Nephron progenitor cell (in vitro differentiated cells): Measurements from ENCODE around the gene PITPNM1.

Source experiments
- DNase-seq: peaks from one replicate; pipeline ENCODE4 v3.0.0; 2021
- H3K27ac Mint-ChIP-seq: 2 replicates; pipeline ENCODE4 v1.8.0; 2021; ENCODE audit warnings: mild to moderate bottlenecking, moderate library complexity, mixed read lengths
- H3K27me3 Mint-ChIP-seq: 2 replicates; pipeline ENCODE4 v1.8.0; 2021; ENCODE audit warnings: mild to moderate bottlenecking, low read depth, mixed read lengths; ENCODE audit not compliant: poor library complexity
- H3K36me3 Mint-ChIP-seq: 2 replicates; pipeline ENCODE4 v1.8.0; 2021; ENCODE audit warnings: low read depth, mixed read lengths
- H3K4me1 Mint-ChIP-seq: 2 replicates; pipeline ENCODE4 v1.8.0; 2021; ENCODE audit warnings: mixed read lengths
- H3K4me3 Mint-ChIP-seq: 2 replicates; pipeline ENCODE4 v1.8.0; 2021; ENCODE audit warnings: mild to moderate bottlenecking, moderate library complexity, mixed read lengths
- H3K9me3 Mint-ChIP-seq: 2 replicates; pipeline ENCODE4 v1.8.0; 2021; ENCODE audit warnings: mild to moderate bottlenecking, moderate library complexity, mixed read lengths
- CTCF ChIP-seq: fragments of 200-600 bp; sonication (generic); IDR thresholded peaks from 2 replicates; pipeline ENCODE4 v1.5.0; 2021; ENCODE audit warnings: antibody characterized with exemption

PITPNM1 gene

GRCh38 chr11:67502328-67502979 is 2.7 kb downstream of the PITPNM1 start:
- Mint-ChIP-seq H3K9me3 (no peaks in the 10 kb centered on the region), H3K4me1 (peaks cover 46% of the 10 kb centered on the region), H3K4me3 (peak overlapping the region; percentile 82), H3K36me3 (peaks cover 16% of the 10 kb centered on the region), H3K27me3 (peaks cover 3% of the 10 kb centered on the region), H3K27ac (no peak overlapping the region)
- no peak for TF ChIP-seq CTCF
- DNase-seq: no peak

- Mint-ChIP-seq H3K9me3 (no peaks in the 10 kb centered on the region), H3K27me3 (peaks cover 3% of the 10 kb centered on the region), H3K27ac (no peak overlapping the region), H3K4me3 (no peak overlapping the region), H3K4me1 (peaks cover 40% of the 10 kb centered on the region), H3K36me3 (peaks cover 16% of the 10 kb centered on the region)
- TF ChIP-seq CTCF: no peak
- no peak for DNase-seq
Measured at GRCh38 chr11:67501854-67502253, 3.3 kb downstream of the PITPNM1 start.

GRCh38 chr11:67500831-67501715 is 4.1 kb downstream of the PITPNM1 start:
- Mint-ChIP-seq H3K9me3 (no peaks in the 10 kb centered on the region), H3K27ac (no peak overlapping the region), H3K4me1 (peaks cover 32% of the 10 kb centered on the region), H3K4me3 (no peak overlapping the region), H3K27me3 (peaks cover 3% of the 10 kb centered on the region), H3K36me3 (peaks cover 16% of the 10 kb centered on the region)
- TF ChIP-seq CTCF: no peak
- no peak for DNase-seq

GRCh38 chr11:67500484-67500821 is 4.7 kb downstream of the PITPNM1 start:
- Mint-ChIP-seq H3K9me3 (no peaks in the 10 kb centered on the region), H3K4me1 (peaks cover 28% of the 10 kb centered on the region), H3K27ac (no peak overlapping the region), H3K36me3 (peaks cover 16% of the 10 kb centered on the region), H3K4me3 (no peak overlapping the region), H3K27me3 (peaks cover 3% of the 10 kb centered on the region)
- TF ChIP-seq CTCF: no peak
- no peak for DNase-seq

- Mint-ChIP-seq H3K27ac (no peak overlapping the region), H3K4me3 (no peak overlapping the region), H3K4me1 (peaks cover 26% of the 10 kb centered on the region), H3K9me3 (no peaks in the 10 kb centered on the region), H3K27me3 (peaks cover 3% of the 10 kb centered on the region), H3K36me3 (peaks cover 16% of the 10 kb centered on the region)
- TF ChIP-seq CTCF: no peak
- DNase-seq: no peak
Measured at GRCh38 chr11:67499808-67500483, 5.2 kb downstream of the PITPNM1 start.
